Peyer's patch (tissue), 4 donors: Measurements from ENCODE around the gene BMAL2. TPM values are rescaled to one million over a fixed set of nuclear protein-coding genes. Genes with fewer than 3 reads are reported as not detected.

Source experiments
- DNase-seq, 3 donors: peaks; one replicate each; pipeline ENCODE4 v3.0.0-alpha.2; 2017 to 2019
- H3K27ac ChIP-seq, 4 donors: fragments of 200-600 bp; sonication (generic); one replicate each; pipeline ENCODE4 v1.5.1; 2016 to 2019
- H3K27me3 ChIP-seq, 2 donors: fragments of 200-600 bp; sonication (generic); one replicate each; pipeline ENCODE4 v1.5.1; 2019
- H3K36me3 ChIP-seq, 3 donors: fragments of 200-600 bp; sonication (generic); one replicate each; pipeline ENCODE4 v1.5.1; 2016 to 2019
- H3K4me1 ChIP-seq, 4 donors: fragments of 200-600 bp; sonication (generic); one replicate each; pipeline ENCODE4 v1.5.1; 2016 to 2019
- H3K4me3 ChIP-seq, 4 donors: fragments of 200-600 bp; sonication (generic); 1 replicate in 3 of 4; 2 replicates in 1 of 4; pipeline ENCODE4 v1.5.1; 2016 to 2019; ENCODE audit warnings: mild to moderate bottlenecking in 1 of 4
- H3K9me3 ChIP-seq, 4 donors: fragments of 200-600 bp; sonication (generic); one replicate each; pipeline ENCODE4 v1.5.1; 2016 to 2019; ENCODE audit warnings: mild to moderate bottlenecking in 1 of 4
- POLR2A ChIP-seq, 2 donors: fragments of 450-650 bp; IDR thresholded peaks; one replicate each; pipeline ENCODE4 v1.5.1; 2017; ENCODE audit warnings: antibody characterized with exemption in 2 of 2, mild to moderate bottlenecking in 2 of 2, moderate library complexity in 2 of 2
- total RNA-seq, 4 donors: library from RNA; depleted of rRNA; stranded (reverse); fragments of >200 nt; gene quantifications; one replicate each; pipeline ENCODE4 v1.1.0, GENCODE V29; 2016
- TF ChIP-seq, protein P1 (sequence below), 6 experiments: fragments of 450-650 bp in 4 of 6; fragments of 200-600 bp in 2 of 6; sonication (generic) in 1 of 6; IDR thresholded peaks; one replicate each; pipeline ENCODE4 v1.5.1; 2017 to 2019; ENCODE audit warnings: antibody characterized with exemption in 6 of 6, mild to moderate bottlenecking in 3 of 6, moderate library complexity in 1 of 6

BMAL2 gene
- total RNA-seq, 4 donors from 2014 or later, result 3.5 to 14.0 (median 4.6) TPM

DNA sequence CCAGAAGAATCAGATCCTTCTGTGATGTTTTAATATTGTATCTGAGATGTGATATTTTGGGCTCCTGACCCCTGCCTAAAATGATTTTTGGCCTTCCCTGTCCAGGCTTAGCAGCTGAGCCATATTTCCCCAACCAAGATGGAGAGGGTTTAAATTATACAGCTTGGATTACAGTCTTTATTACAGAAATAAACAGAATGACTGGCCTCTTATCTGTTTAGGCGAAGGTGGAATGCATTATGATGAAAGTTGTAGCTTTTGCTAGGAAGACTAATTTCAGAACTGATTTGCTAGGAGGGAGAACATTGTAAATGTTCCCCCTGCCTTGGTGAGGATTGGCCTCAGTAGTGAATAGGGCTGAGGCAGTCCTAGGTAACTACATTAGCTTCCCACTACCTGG is 23.3 kb downstream of the BMAL2 start:
- no peaks in the 10 kb centered on the region for H3K9me3 ChIP-seq
- H3K27me3 ChIP-seq, result no peaks in the 10 kb centered on the region
- H3K36me3 ChIP-seq, result no peaks in the 10 kb centered on the region
- DNase-seq, result no peak
- TF ChIP-seq, protein P1, sequence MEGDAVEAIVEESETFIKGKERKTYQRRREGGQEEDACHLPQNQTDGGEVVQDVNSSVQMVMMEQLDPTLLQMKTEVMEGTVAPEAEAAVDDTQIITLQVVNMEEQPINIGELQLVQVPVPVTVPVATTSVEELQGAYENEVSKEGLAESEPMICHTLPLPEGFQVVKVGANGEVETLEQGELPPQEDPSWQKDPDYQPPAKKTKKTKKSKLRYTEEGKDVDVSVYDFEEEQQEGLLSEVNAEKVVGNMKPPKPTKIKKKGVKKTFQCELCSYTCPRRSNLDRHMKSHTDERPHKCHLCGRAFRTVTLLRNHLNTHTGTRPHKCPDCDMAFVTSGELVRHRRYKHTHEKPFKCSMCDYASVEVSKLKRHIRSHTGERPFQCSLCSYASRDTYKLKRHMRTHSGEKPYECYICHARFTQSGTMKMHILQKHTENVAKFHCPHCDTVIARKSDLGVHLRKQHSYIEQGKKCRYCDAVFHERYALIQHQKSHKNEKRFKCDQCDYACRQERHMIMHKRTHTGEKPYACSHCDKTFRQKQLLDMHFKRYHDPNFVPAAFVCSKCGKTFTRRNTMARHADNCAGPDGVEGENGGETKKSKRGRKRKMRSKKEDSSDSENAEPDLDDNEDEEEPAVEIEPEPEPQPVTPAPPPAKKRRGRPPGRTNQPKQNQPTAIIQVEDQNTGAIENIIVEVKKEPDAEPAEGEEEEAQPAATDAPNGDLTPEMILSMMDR (IDR thresholded peaks at IDR 0.05), result no peak
- TF ChIP-seq POLR2A (IDR thresholded peaks at IDR 0.05), result no peak
- H3K4me3 ChIP-seq, result no peak overlapping the region
- no peaks in the 10 kb centered on the region for H3K4me1 ChIP-seq
- no peak overlapping the region for H3K27ac ChIP-seq

DNA sequence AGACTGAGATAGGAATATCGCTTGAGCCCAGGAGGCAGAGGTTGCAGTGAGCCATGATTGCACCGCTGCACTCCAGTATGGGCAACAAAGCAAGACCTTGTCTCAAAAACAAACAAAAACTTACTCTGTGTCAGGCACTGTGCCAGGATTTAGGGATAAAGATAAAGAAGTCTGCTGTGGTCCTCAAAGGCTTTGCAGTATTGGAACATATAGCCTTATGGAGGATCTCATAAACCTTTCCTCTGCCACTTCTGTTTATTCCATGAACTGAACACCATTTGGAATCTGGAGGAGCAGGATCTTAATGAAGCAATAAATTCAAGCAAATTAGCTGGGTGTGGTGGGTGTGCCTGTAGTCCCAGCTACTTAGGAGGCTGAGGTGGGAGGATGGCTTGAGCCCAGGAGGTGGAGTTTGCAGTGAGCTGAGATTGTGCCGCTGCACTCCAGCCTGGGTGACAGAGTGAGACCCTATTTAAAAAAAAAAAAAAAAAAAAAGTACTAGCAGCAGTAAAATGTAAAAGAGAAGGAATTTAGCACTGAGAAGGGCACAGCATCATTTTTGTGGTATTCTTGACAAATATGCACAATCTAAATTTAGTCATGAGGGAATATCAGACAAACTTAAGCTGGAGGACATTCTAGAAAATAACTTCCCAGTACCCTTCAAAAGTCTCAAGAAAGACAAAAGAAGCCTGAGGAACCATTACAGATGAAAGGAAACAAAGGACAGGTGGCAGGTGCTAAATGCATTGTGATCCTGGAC is 27.1 kb downstream of the BMAL2 start:
- no peak for DNase-seq
- no peaks in the 10 kb centered on the region for H3K27me3 ChIP-seq
- H3K36me3 ChIP-seq, result no peaks in the 10 kb centered on the region
- H3K4me3 ChIP-seq, result no peak overlapping the region
- H3K4me1 ChIP-seq, result no peaks in the 10 kb centered on the region
- TF ChIP-seq POLR2A (IDR thresholded peaks at IDR 0.05), result no peak
- no peaks in the 10 kb centered on the region for H3K9me3 ChIP-seq
- no peak overlapping the region for H3K27ac ChIP-seq

DNA sequence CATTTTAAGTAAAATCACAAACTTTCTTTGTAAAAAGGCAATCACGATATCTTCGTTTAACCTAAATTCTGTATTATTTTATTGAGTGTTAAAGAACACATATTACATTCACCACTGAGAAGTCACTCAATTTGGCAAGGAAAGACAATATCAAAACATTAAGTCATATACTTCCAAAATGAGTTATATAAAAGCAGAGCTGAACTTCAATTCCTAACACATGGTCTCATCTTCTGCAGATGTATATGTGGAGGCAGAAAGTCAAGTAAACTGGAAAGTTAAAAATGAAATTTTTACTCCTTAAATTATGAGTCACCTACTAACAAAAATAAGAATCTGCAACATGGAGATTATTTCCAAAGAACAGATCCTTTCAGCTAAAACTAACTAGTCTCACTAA is 28.7 kb downstream of the BMAL2 start:
- H3K27ac ChIP-seq, result no peak overlapping the region

DNA sequence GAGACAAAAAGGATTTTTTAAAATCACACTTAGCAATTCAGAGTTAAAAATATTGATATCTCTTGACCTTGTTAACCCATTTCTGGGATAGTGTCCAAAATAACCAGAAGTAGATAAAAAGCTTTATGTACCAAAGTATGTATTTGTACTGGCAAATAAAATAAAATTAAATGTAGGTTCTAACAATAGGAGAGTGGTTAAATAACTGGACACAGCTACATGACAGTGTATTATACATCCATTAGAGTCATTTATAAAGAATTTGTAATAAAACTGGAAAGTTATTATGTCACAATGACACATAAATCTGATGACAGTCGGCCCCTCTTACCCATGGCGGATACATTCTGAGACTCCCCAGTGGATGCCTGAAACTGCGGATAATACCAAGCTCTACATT is 34.0 kb downstream of the BMAL2 start:
- Histone ChIP-seq H3K4me3 (no peak overlapping the region), H3K9me3 (no peaks in the 10 kb centered on the region), H3K27ac (no peak overlapping the region), H3K36me3 (no peaks in the 10 kb centered on the region), H3K4me1 (no peaks in the 10 kb centered on the region), H3K27me3 (no peaks in the 10 kb centered on the region)
- TF ChIP-seq POLR2A (IDR thresholded peaks at IDR 0.05), result no peak
- TF ChIP-seq, protein P1 (IDR thresholded peaks at IDR 0.05), result no peak
- DNase-seq, result no peak

More for the DNA sequence above, 28.7 kb downstream of the BMAL2 start:
- H3K4me3 ChIP-seq, result no peak overlapping the region
- H3K36me3 ChIP-seq, result no peaks in the 10 kb centered on the region
- TF ChIP-seq, protein P1 (IDR thresholded peaks at IDR 0.05), result no peak
- TF ChIP-seq POLR2A (IDR thresholded peaks at IDR 0.05), result no peak
- no peaks in the 10 kb centered on the region for H3K9me3 ChIP-seq
- H3K27me3 ChIP-seq, result no peaks in the 10 kb centered on the region
- DNase-seq, result no peak
- no peaks in the 10 kb centered on the region for H3K4me1 ChIP-seq

DNA sequence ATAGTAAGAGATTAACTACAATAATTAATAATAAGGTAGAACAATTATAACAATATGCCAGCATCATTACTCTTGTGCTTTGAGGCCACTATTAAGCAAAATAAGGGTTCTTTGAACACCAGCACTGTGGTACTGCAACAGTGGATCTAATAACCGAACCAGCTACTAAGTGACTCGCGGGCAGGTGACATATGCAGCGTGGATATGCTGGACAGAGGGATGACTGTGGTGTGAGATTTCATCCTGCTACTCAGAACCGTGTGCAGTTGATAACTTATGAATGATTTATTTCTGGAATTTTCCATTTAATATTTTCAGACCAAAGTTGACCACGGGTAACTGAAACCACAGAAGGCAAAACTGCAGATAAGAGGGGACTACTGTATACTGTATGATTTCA is 34.4 kb downstream of the BMAL2 start:
- Histone ChIP-seq H3K27me3 (no peaks in the 10 kb centered on the region), H3K27ac (no peak overlapping the region), H3K4me1 (no peaks in the 10 kb centered on the region), H3K4me3 (no peak overlapping the region), H3K9me3 (no peaks in the 10 kb centered on the region), H3K36me3 (no peaks in the 10 kb centered on the region)
- TF ChIP-seq POLR2A (IDR thresholded peaks at IDR 0.05), result no peak
- TF ChIP-seq, protein P1 (IDR thresholded peaks at IDR 0.05), result no peak
- DNase-seq, result no peak

DNA sequence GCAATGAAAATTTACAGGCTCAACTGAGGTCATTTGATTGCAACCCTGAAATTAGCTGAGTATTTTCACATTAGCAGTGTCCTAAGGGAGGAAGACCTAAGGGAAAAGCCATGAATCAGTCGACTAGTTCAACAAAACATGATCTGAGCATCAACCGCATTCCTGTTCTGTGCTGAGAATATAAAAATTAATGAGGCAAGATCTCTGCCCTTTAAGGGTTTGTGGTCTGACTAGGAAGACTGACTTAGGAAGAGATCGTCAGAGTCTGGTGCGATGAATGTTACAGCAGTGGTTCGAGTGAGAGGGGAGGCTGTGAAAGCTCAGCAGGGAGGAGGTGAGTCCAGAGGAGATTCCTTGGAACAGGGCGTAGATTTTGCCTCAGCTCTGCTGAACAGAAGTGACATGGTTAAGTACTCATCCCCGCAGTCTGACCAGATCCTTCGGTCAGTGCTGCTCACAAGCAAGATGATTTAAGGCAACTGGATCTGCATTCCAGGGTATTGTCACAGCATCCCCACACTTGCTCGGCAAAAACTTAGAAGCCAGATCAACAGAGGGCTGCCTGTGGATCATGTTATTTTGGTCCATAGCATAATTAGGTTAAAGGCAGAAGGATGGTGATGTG is 49.6 kb downstream of the BMAL2 start:
- Histone ChIP-seq H3K27me3 (no peaks in the 10 kb centered on the region), H3K4me3 (no peak overlapping the region), H3K36me3 (no peaks in the 10 kb centered on the region), H3K27ac (no peak overlapping the region), H3K9me3 (no peaks in the 10 kb centered on the region), H3K4me1 (no peaks in the 10 kb centered on the region)
- no peak for DNase-seq
- no peak for TF ChIP-seq POLR2A (IDR thresholded peaks at IDR 0.05)
- TF ChIP-seq, protein P1 (IDR thresholded peaks at IDR 0.05), result no peak
